OCI-LY7 (cell line): ENCODE results near the gene CTCF. TPM values are rescaled to one million over a fixed set of nuclear protein-coding genes. Genes with fewer than 3 reads are reported as not detected.
"Not testable (repeated sequence)": the region's sequence is repeated elsewhere in the genome, so short reads cannot be mapped to it uniquely, and the experiment has no call there.

ENCODE experiments used
- Bru-seq: library from RNA; stranded (reverse); fragments of 400-500 nt; gene quantifications from one replicate; lab custom pipeline; 2021; lab: Mats Ljungman, UMichigan
- BruChase-seq, 2 experiments: library from RNA; stranded (reverse); fragments of 400-500 nt; gene quantifications; one replicate each; lab custom pipeline; 2021; lab: Mats Ljungman, UMichigan
- BruUV-seq: library from RNA; stranded (reverse); fragments of 400-500 nt; replicated peaks from 2 replicates; lab custom pipeline; 2021; lab: Mats Ljungman, UMichigan
- CTCF ChIA-PET: fragments of 300-600 bp; sonication (Branson Sonifier 250); formaldehyde crosslinking; loops from one replicate; lab custom pipeline; 2022; ENCODE audit warnings: antibody characterized with exemption; ENCODE audit not compliant: unreplicated experiment; lab: Charles Lee
- POLR2A ChIA-PET: fragments of 300-600 bp; sonication (Branson Sonifier 250); formaldehyde crosslinking; loops from one replicate; lab custom pipeline; 2022; ENCODE audit warnings: antibody characterized with exemption; lab: Charles Lee
- DNase-seq: peaks from one replicate; pipeline ENCODE4 v3.0.0-alpha.2; 2015; ENCODE audit warnings: low spot score
- H2AFZ ChIP-seq: fragments of 200-600 bp; sonication (generic), shearing (Covaris generic); 2 replicates; pipeline ENCODE4 v1.6.1; 2014; ENCODE audit warnings: mild to moderate bottlenecking, antibody characterized with exemption, low read length, moderate library complexity
- H3K27ac ChIP-seq: fragments of 200-600 bp; sonication (generic); 2 replicates; pipeline ENCODE4 v1.5.1; 2014; ENCODE audit warnings: mixed run types, low read depth, mild to moderate bottlenecking, moderate library complexity, low read length, inconsistent platforms; ENCODE audit not compliant: poor library complexity, severe bottlenecking
- H3K36me3 ChIP-seq: fragments of 200-600 bp; sonication (generic); 2 replicates; pipeline ENCODE4 v1.6.1; 2014; ENCODE audit warnings: mild to moderate bottlenecking, antibody characterized with exemption, low read length, moderate library complexity, mixed read lengths; ENCODE audit not compliant: insufficient read depth
- H3K4me1 ChIP-seq: fragments of 200-600 bp; sonication (generic); 2 replicates; pipeline ENCODE4 v1.5.1; 2014; ENCODE audit warnings: mild to moderate bottlenecking, low read length; ENCODE audit not compliant: insufficient read depth, poor library complexity, severe bottlenecking
- H3K4me2 ChIP-seq: fragments of 200-600 bp; sonication (generic); 2 replicates; pipeline ENCODE4 v1.6.1; 2014; ENCODE audit warnings: mild to moderate bottlenecking, low read length
- H3K4me3 ChIP-seq: fragments of 200-600 bp; sonication (generic); 2 replicates; pipeline ENCODE4 v1.5.1; 2014; ENCODE audit warnings: mild to moderate bottlenecking, low read depth, low read length; ENCODE audit not compliant: poor library complexity, severe bottlenecking
- H3K79me2 ChIP-seq: fragments of 200-600 bp; sonication (generic); 2 replicates; pipeline ENCODE4 v1.6.1; 2016; ENCODE audit warnings: low read depth, mild to moderate bottlenecking, low read length, moderate library complexity, mixed read lengths; ENCODE audit not compliant: insufficient read depth
- H3K9me2 ChIP-seq: fragments of 200-600 bp; sonication (generic); 2 replicates; pipeline ENCODE4 v1.6.1; 2016; ENCODE audit warnings: mild to moderate bottlenecking, low read length, mixed read lengths; ENCODE audit not compliant: insufficient read depth
- H3K9me3 ChIP-seq: fragments of 200-600 bp; sonication (generic); 2 replicates; pipeline ENCODE4 v1.6.1; 2014; ENCODE audit warnings: mild to moderate bottlenecking, mixed run types, low read length, mixed read lengths
- H4K20me1 ChIP-seq: fragments of 200-600 bp; sonication (generic); 2 replicates; pipeline ENCODE4 v1.6.1; 2014; ENCODE audit warnings: mild to moderate bottlenecking, antibody characterized with exemption, low read length, moderate library complexity, mixed read lengths; ENCODE audit not compliant: insufficient read depth
- CTCF ChIP-seq: fragments of 200-600 bp; sonication (generic); conservative IDR thresholded peaks from 2 replicates; pipeline ENCODE4 v1.5.1; 2014; ENCODE audit warnings: mild to moderate bottlenecking, antibody characterized with exemption, low read length, moderate library complexity, mixed read lengths
- EZH2phosphoT487 ChIP-seq: fragments of 200-600 bp; sonication (generic); IDR thresholded peaks from 2 replicates; pipeline ENCODE4 v1.6.1; 2018; ENCODE audit warnings: low read depth, borderline replicate concordance, mild to moderate bottlenecking, mixed run types, antibody characterized with exemption, low read length, moderate library complexity, mixed read lengths
- intact Hi-C: fragments of 100-400 bp; cut with micrococcal nuclease; formaldehyde crosslinking; loops from one replicate; pipeline ENCODE4 v1.10.0; 2022; ENCODE audit not compliant: unreplicated experiment
- long read RNA-seq: library from polyadenylated mRNA; stranded (forward); transcript quantifications from one replicate; pipeline ENCODE4 v2.0.0, GENCODE V29; 2022
- total RNA-seq, 2 experiments: library from RNA; depleted of rRNA in 1 of 2; stranded (reverse); fragments of >200 nt in 1 of 2; shearing (Covaris generic) in 1 of 2; gene quantifications; 2 replicates each; pipeline ENCODE4 v1.2.3, GENCODE V29; 2014 to 2022

The CTCF gene, protein sequence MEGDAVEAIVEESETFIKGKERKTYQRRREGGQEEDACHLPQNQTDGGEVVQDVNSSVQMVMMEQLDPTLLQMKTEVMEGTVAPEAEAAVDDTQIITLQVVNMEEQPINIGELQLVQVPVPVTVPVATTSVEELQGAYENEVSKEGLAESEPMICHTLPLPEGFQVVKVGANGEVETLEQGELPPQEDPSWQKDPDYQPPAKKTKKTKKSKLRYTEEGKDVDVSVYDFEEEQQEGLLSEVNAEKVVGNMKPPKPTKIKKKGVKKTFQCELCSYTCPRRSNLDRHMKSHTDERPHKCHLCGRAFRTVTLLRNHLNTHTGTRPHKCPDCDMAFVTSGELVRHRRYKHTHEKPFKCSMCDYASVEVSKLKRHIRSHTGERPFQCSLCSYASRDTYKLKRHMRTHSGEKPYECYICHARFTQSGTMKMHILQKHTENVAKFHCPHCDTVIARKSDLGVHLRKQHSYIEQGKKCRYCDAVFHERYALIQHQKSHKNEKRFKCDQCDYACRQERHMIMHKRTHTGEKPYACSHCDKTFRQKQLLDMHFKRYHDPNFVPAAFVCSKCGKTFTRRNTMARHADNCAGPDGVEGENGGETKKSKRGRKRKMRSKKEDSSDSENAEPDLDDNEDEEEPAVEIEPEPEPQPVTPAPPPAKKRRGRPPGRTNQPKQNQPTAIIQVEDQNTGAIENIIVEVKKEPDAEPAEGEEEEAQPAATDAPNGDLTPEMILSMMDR
- 70.6 and 72.1 TPM in 2 replicates for total RNA-seq (2014; rRNA removed; shearing (Covaris generic))
- total RNA-seq (2022) = 83.5 and 93.3 TPM in 2 replicates
- Bru-seq, nascent RNA = percentile 85 among the genes with signal in this experiment
- BruChase-seq, experiment 1, labeled RNA remaining after a 6-hour chase = percentile 83 among the genes with signal in this experiment
- BruChase-seq, experiment 2, labeled RNA remaining after a 2-hour chase = percentile 87 among the genes with signal in this experiment
- long read RNA-seq, transcript CTCF-201 (12 exons, 3,941 nt) = major isoform, 153 of 214 reads
- long read RNA-seq, transcript CTCF-217 (12 exons, 3,706 nt) = minor isoform, 17 of 214 reads
- long read RNA-seq, transcript CTCF-214 (10 exons, 3,521 nt) = minor isoform, 9 of 214 reads
- long read RNA-seq, partial matches to known transcripts = 17 of 214 reads
- long read RNA-seq, other reads (novel, unspliced or antisense) = 7 of 214 reads

DNA sequence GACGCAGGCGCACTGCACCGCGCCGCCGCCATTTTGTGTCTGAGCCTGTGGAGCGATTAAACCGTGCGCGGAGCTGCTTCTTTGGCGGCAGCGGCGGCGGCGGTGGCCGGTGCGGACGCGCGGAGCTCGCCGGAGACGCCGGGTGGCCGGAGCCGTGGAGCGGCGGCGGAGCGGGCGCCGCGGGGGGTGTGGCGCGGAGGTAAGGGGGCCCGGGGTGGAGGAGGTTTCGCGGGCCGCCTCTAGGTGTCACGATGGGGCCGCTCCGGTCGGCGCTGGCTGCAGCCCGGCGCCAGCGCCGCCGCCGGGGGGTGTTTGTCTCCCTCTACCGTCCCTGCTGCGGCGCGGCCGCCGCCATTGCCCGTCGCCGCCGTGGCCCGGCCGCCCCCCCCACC is at the start of gene CTCF:
CTCF (plus strand) TSS at position 1 of the 392 bp plus-strand sequence. CDS start 48,307 bp downstream, outside the sequence.
- H3K9me2 ChIP-seq = no peaks in the 10 kb centered on the region
- H3K27ac ChIP-seq = peak within 1 kb of the TSS; percentile 95
- intact Hi-C loops = loop anchor here (1.0 to 10.0 kb wide), 5 partner anchors 15 to 522 kb away; partner anchors contain the start of genes ACD, NFATC3 and PARD6A
- no TSS peak for BruUV-seq
- H4K20me1 ChIP-seq = no peaks in the 10 kb centered on the region
- ChIA-PET POLR2A (interaction anchor here (0.6 to 8.0 kb wide), 8 partner anchors 9 to 108 kb away, joined by 3 to 251 read pairs (median 6); partner anchors contain the start of gene ACD), CTCF (interaction anchor here (1.3 to 4.6 kb wide), 6 partner anchors 9 to 105 kb away, joined by 3 to 42 read pairs (median 6); partner anchors contain the start of gene CARMIL2)
- no peak for TF ChIP-seq EZH2phosphoT487
- peak; percentile 65 for TF ChIP-seq CTCF
- no peak within 1 kb of the TSS; the same call in 1 of the 2 replicates for H2AFZ ChIP-seq
- H3K4me1 ChIP-seq = peaks cover 65% of the 10 kb centered on the region
- DNase-seq = peak; percentile 91
- peaks cover 85% of the 10 kb centered on the region for H3K79me2 ChIP-seq
- no peaks in the 10 kb centered on the region for H3K9me3 ChIP-seq
- H3K36me3 ChIP-seq = peaks cover 53% of the 10 kb centered on the region; the same call in 1 of the 2 replicates
- peak within 1 kb of the TSS; percentile 84 for H3K4me3 ChIP-seq
- peak within 1 kb of the TSS; percentile 92 for H3K4me2 ChIP-seq

GRCh38 chr16:67513892-67514291 is 48.4 kb upstream of the CTCF start:
- BruUV-seq, H3K36me3 ChIP-seq, H3K9me3 ChIP-seq, H3K79me2 ChIP-seq, H3K9me2 ChIP-seq, H4K20me1 ChIP-seq: not testable (repeated sequence)
- DNase-seq = peak; percentile 53
- Histone ChIP-seq H3K4me3 (peak overlapping the region; percentile 12), H3K27ac (peak overlapping the region; percentile 91), H3K4me2 (peak overlapping the region; percentile 55), H3K4me1 (peaks cover 58% of the 10 kb centered on the region), H2AFZ (peak overlapping the region; percentile 61; the same call in 1 of the 2 replicates)
- intact Hi-C loops = loop anchor here (1.0 kb wide), 3 partner anchors 20 to 86 kb away; partner anchors contain the start of gene ATP6V0D1
- POLR2A ChIA-PET = interaction anchor here (0.6 to 2.3 kb wide), 6 partner anchors 9 to 348 kb away, joined by 3 to 21 read pairs (median 4); partner anchors contain the start of gene ATP6V0D1
- CTCF ChIA-PET = interaction anchor here (0.6 to 1.5 kb wide), 5 partner anchors 18 to 32 kb away, joined by 3 to 8 read pairs (median 5); partner anchors contain the start of gene ATP6V0D1
